GM12878 (cell line): Measurements from ENCODE around the gene DOCK2. TPM values are rescaled to one million over a fixed set of nuclear protein-coding genes. Genes with fewer than 3 reads are reported as not detected.

Experiments
- ATAC-seq: fragments of 200-7000 bp; cut with Tn5 transposase; 3 replicates; pipeline ENCODE4 v1.9.1; 2020; ENCODE audit warnings: mild to moderate bottlenecking, moderate library complexity
- BruUV-seq: library from RNA; stranded (reverse); fragments of 400-500 nt; replicated peaks from 2 replicates; lab custom pipeline; 2021; lab: Mats Ljungman, UMichigan
- CTCF ChIA-PET: fragments of 300-600 bp; sonication (Branson Sonifier 250); formaldehyde crosslinking; extraction: SDS; loops from one replicate; lab custom pipeline; 2021; ENCODE audit warnings: inconsistent platforms; lab: Yijun Ruan, JAX
- POLR2A ChIA-PET: fragments of 350-600 bp; formaldehyde crosslinking; extraction: SDS; loops from one replicate; lab custom pipeline; 2021; ENCODE audit warnings: inconsistent platforms; lab: Charles Lee
- RAD21 ChIA-PET: fragments of 300-600 bp; sonication (Branson Sonifier 250); formaldehyde crosslinking; loops from one replicate; lab custom pipeline; 2023; ENCODE audit warnings: antibody characterized with exemption; ENCODE audit not compliant: unreplicated experiment; lab: Charles Lee
- SMC1A ChIA-PET: fragments of 300-600 bp; sonication (Branson Sonifier 250); formaldehyde crosslinking; loops from one replicate; lab custom pipeline; 2023; ENCODE audit not compliant: unreplicated experiment, uncharacterized antibody; lab: Charles Lee
- DNase-seq: peaks from one replicate; pipeline ENCODE4 v3.0.0-alpha.2; 2011; ENCODE audit warnings: low read depth, low spot score
- FAIRE-seq: peaks from 3 replicates; lab custom pipeline; 2011; peaks lifted over from hg19 to GRCh38; lab: Jason Lieb, UNC
- H2AFZ ChIP-seq: 2 replicates; pipeline ENCODE4 v1.6.0; 2011; ENCODE audit warnings: low read depth, low read length, control low read depth; ENCODE audit not compliant: control insufficient read depth
- H3K27ac ChIP-seq: 2 replicates; pipeline ENCODE4 v1.5.1; 2011; ENCODE audit warnings: control low read depth; ENCODE audit not compliant: control insufficient read depth, insufficient read depth
- H3K27me3 ChIP-seq, 2 experiments: replicated peaks in 1 of 2; 2 replicates each; pipeline versions ENCODE4 v1.6.0 to v1.6.1; 2011; ENCODE audit warnings: low read length in 1 of 2; ENCODE audit not compliant: control insufficient read depth in 2 of 2, insufficient read depth in 2 of 2
- H3K36me3 ChIP-seq, 2 experiments: 2 replicates each; pipeline ENCODE4 v1.5.1; 2011; ENCODE audit warnings: low read length in 1 of 2; ENCODE audit not compliant: control insufficient read depth in 2 of 2, insufficient read depth in 2 of 2
- H3K4me1 ChIP-seq: 2 replicates; pipeline ENCODE4 v1.6.1; 2011; ENCODE audit warnings: mild to moderate bottlenecking, low read length, moderate library complexity, mixed read lengths; ENCODE audit not compliant: control insufficient read depth, insufficient read depth
- H3K4me2 ChIP-seq: 2 replicates; pipeline ENCODE4 v1.6.0; 2011; ENCODE audit warnings: control low read depth; ENCODE audit not compliant: control insufficient read depth, insufficient read depth
- H3K4me3 ChIP-seq: fragments of 200-600 bp; sonication (generic); 2 replicates; pipeline ENCODE4 v1.5.1; 2016
- H3K79me2 ChIP-seq: 2 replicates; pipeline ENCODE4 v1.6.0; 2011; ENCODE audit warnings: low read length; ENCODE audit not compliant: control insufficient read depth, insufficient read depth
- H3K9ac ChIP-seq: 2 replicates; pipeline ENCODE4 v1.8.0; 2011; ENCODE audit warnings: low read length, control low read depth, mixed read lengths; ENCODE audit not compliant: control insufficient read depth, insufficient read depth
- H3K9me3 ChIP-seq: replicated peaks from 3 replicates; pipeline ENCODE4 v1.5.1; 2011; ENCODE audit warnings: mild to moderate bottlenecking, low read length; ENCODE audit not compliant: control insufficient read depth, insufficient read depth
- H4K20me1 ChIP-seq: 2 replicates; pipeline ENCODE4 v1.6.0; 2011; ENCODE audit not compliant: control insufficient read depth, insufficient read depth
- BMI1 ChIP-seq: fragments of 450-650 bp; IDR thresholded peaks from 2 replicates; pipeline ENCODE4 v1.6.1; 2016; ENCODE audit warnings: mild to moderate bottlenecking, moderate library complexity, borderline replicate concordance
- CBX3 ChIP-seq: fragments of 200-600 bp; sonication (generic); IDR thresholded peaks from 2 replicates; pipeline ENCODE4 v1.6.1; 2016; ENCODE audit warnings: low read depth, borderline replicate concordance
- EZH2 ChIP-seq: IDR thresholded peaks from 2 replicates; pipeline ENCODE4 v1.6.1; 2012; ENCODE audit warnings: low read depth, mild to moderate bottlenecking, control low read depth, inconsistent platforms, low read length, borderline replicate concordance; ENCODE audit not compliant: control insufficient read depth
- RCOR1 ChIP-seq: conservative IDR thresholded peaks from 2 replicates; pipeline ENCODE4 v1.6.1; 2012; ENCODE audit warnings: low read depth, low read length, improper control_type of control experiment
- ZBTB40 ChIP-seq: fragments of 450-650 bp; IDR thresholded peaks from 2 replicates; pipeline ENCODE4 v1.6.1; 2016; ENCODE audit warnings: mild to moderate bottlenecking, moderate library complexity, borderline replicate concordance
- ZNF24 ChIP-seq: fragments of 450-650 bp; IDR thresholded peaks from 2 replicates; pipeline ENCODE4 v1.6.1; 2017; ENCODE audit warnings: antibody characterized with exemption, mild to moderate bottlenecking
- WGBS: methylation state at CpG from one replicate; pipeline ENCODE4 v1.1.6; 2016; ENCODE audit warnings: low lambda C conversion rate; ENCODE audit not compliant: insufficient replicate concordance, insufficient coverage; ENCODE audit errors: missing lambda C conversion rate; 5-methylcytosine and 5-hydroxymethylcytosine counted together
- in situ Hi-C: fragments of 300-500 bp; cut with MboI; formaldehyde crosslinking; loops from 9 replicates; pipeline ENCODE4 v1.14.3; 2018; ENCODE audit warnings: mixed read lengths
- intact Hi-C: fragments of 100-400 bp; cut with micrococcal nuclease; formaldehyde crosslinking; loops from one replicate; pipeline ENCODE4 v1.14.2; 2022; ENCODE audit not compliant: unreplicated experiment
- polyA plus RNA-seq, 11 experiments: library from polyadenylated mRNA; depleted of rRNA in 4 of 11; unstranded in 6 of 11; stranded (reverse) in 5 of 11; fragments of >200 nt; fragmentation: Nextera tagmentation in 4 of 11; fragmentation: Illumina TruSeq in 1 of 11; extraction: Ambion mirVana in 4 of 11; extraction: Trizol in 1 of 11; gene quantifications; 1 replicate in 1 of 11; 2 replicates in 10 of 11; pipeline versions ENCODE4 v1.2.1 to v1.2.3, GENCODE V29; 2011 to 2016; ENCODE audit warnings: inconsistent platforms in 2 of 11, missing spikeins in 2 of 11, low read depth in 1 of 11
- total RNA-seq, 4 experiments: library from RNA; depleted of rRNA in 3 of 4; stranded (reverse); fragments of >200 nt in 3 of 4; fragmentation: Illumina TruSeq in 1 of 4; extraction: Trizol in 1 of 4; gene quantifications; 2 replicates each; pipeline versions ENCODE4 v1.2.1 to v1.2.3, GENCODE V29; 2013 to 2021

The DOCK2 gene
- total and polyA plus RNA-seq, 10 of the 15 experiments (the other 5 are each of a cell fraction or from before 2014, with no cell fraction given) = 34.2 to 192 (median 118) TPM

GRCh38 chr5:169909945-169910344 is 272.9 kb downstream of the DOCK2 start:
- H3K27ac ChIP-seq = no peak overlapping the region
- H3K4me2 ChIP-seq = no peak overlapping the region
- H4K20me1 ChIP-seq = 0 out of 2 replicates have a peak, but pooled peaks cover 5% of the 10 kb centered on the region
- intact Hi-C loops (loop anchor here (10.0 kb wide), 1 partner anchor 205 kb away; no protein-coding TSS in a partner anchor), in situ Hi-C loops (no loop called here)
- RAD21 ChIA-PET = no interaction called here
- no peaks in the 10 kb centered on the region for H3K27me3 ChIP-seq
- BruUV-seq = no TSS peak
- no peak overlapping the region for H3K9ac ChIP-seq
- ATAC-seq (no peak), FAIRE-seq (no peak), DNase-seq (no peak)
- H2AFZ ChIP-seq = no peak overlapping the region
- SMC1A ChIA-PET = no interaction called here
- no peaks in the 10 kb centered on the region for H3K4me1 ChIP-seq
- no peaks in the 10 kb centered on the region; a peak in 3 of 4 replicates for H3K36me3 ChIP-seq
- 100% methylated on average over 3 of the region's 3 CpGs for WGBS
- H3K4me3 ChIP-seq = no peak overlapping the region
- no peaks in the 10 kb centered on the region for H3K79me2 ChIP-seq
- H3K9me3 ChIP-seq = no peaks in the 10 kb centered on the region
- TF ChIP-seq BMI1 (no peak), RCOR1 (no peak), ZBTB40 (no peak), CBX3 (no peak), EZH2 (no peak), ZNF24 (no peak)
- CTCF ChIA-PET = interaction anchor here (0.6 kb wide), 1 partner anchor 36 kb away, joined by 3 read pairs; no protein-coding TSS in a partner anchor
- POLR2A ChIA-PET = no interaction called here
